Right lobe of liver (tissue), 6 donors: Measurements from ENCODE around the gene VSTM2L. TPM values are rescaled to one million over a fixed set of nuclear protein-coding genes. Genes with fewer than 3 reads are reported as not detected.

ENCODE experiments used
- ATAC-seq, 4 donors: fragments of 200-7000 bp; cut with Tn5 transposase; one replicate each; pipeline ENCODE4 v1.9.1; 2020; ENCODE audit warnings: mild to moderate bottlenecking in 4 of 4, moderate library complexity in 4 of 4
- DNase-seq, 3 donors: peaks; one replicate each; pipeline ENCODE4 v3.0.0-alpha.2; 2020
- H3K27ac ChIP-seq, 3 donors: fragments of 200-600 bp; one replicate each; pipeline ENCODE4 v1.8.0; 2022
- H3K27me3 ChIP-seq, 2 donors: fragments of 200-600 bp; one replicate each; pipeline ENCODE4 v1.8.0; 2022
- H3K36me3 ChIP-seq, 4 donors: fragments of 200-600 bp; sonication (generic) in 1 of 4; one replicate each; pipeline versions ENCODE4 v1.5.1 to v1.8.0; 2017 to 2022; ENCODE audit warnings: control low read depth in 1 of 4
- H3K4me1 ChIP-seq, 4 donors: fragments of 200-600 bp; sonication (generic) in 1 of 4; one replicate each; pipeline versions ENCODE4 v1.5.1 to v1.8.0; 2017 to 2022; ENCODE audit warnings: control low read depth in 1 of 4
- H3K4me3 ChIP-seq, 3 donors: fragments of 200-600 bp; one replicate each; pipeline ENCODE4 v1.8.0; 2022
- H3K9me3 ChIP-seq, 4 donors: fragments of 200-600 bp; sonication (generic) in 1 of 4; one replicate each; pipeline versions ENCODE4 v1.5.1 to v1.8.0; 2017 to 2022; ENCODE audit warnings: control low read depth in 1 of 4
- POLR2A ChIP-seq: fragments of 450-650 bp; IDR thresholded peaks from one replicate; pipeline ENCODE4 v1.6.1; 2017; ENCODE audit warnings: antibody characterized with exemption, mild to moderate bottlenecking
- WGBS: methylation state at CpG from one replicate; pipeline ENCODE4 v1.1.6; 2018; ENCODE audit warnings: low coverage, low lambda C conversion rate; ENCODE audit not compliant: insufficient coverage; ENCODE audit errors: missing lambda C conversion rate; 5-methylcytosine and 5-hydroxymethylcytosine counted together
- intact Hi-C, 2 donors: fragments of 100-400 bp; cut with DNase I; formaldehyde crosslinking; loops; one replicate each; pipeline versions ENCODE4 v1.11.2 to v1.14.1; 2022
- total RNA-seq, 6 experiments: library from RNA; depleted of rRNA in 2 of 6; stranded (reverse); fragments of >200 nt in 2 of 6; fragmentation: NEBNext Ultra II Directional in 3 of 6; extraction: Animal tissue kit (Norgen Biotek cat#: 25700) in 3 of 6; gene quantifications; one replicate each; pipeline versions ENCODE4 v1.1.0 to v1.2.4, GENCODE V29; 2016 to 2023
- TF ChIP-seq, protein P1 (sequence below), 4 donors: fragments of 200-600 bp in 3 of 4; fragments of 450-650 bp in 1 of 4; IDR thresholded peaks; one replicate each; pipeline versions ENCODE4 v1.5.1 to v1.8.0; 2016 to 2022; ENCODE audit warnings: antibody characterized with exemption in 4 of 4, mild to moderate bottlenecking in 2 of 4
- donor health status: DM: no; HTN: yes; CAD: no.
- donor health status: DM: no; HTN: no; CAD: no.
- donor health status: DM: no; HTN: no; CAD: no.
- donor health status: DM: no; HTN: yes; CAD: no.
- donor health status: DM: no; HTN: yes; CAD: no.

VSTM2L gene
- total RNA-seq, 6 experiments from 2014 or later, result 0.56 to 10.7 (median 1.8) TPM

DNA sequence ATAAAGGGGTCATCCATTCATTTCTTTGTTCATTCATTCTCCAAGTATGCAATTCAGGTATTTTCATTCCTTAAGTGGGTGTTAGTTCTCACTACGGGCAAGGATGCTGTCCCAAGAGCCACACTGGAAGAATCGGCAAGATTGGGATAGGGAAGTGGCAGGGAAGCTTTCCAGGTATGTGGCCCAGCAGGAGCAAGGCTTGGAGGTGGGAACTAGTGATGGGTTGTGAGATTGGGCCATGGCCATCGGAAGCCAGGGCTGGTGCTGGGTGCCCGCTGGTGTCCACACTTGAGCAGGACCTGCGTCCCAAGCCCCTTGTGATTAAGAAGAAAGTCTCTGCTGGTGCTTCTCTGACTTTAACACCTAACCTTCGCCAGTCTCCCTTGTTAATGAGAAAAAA is 15.1 kb downstream of the VSTM2L start:
- Histone ChIP-seq H3K27me3 (no peaks in the 10 kb centered on the region), H3K36me3 (no peaks in the 10 kb centered on the region), H3K27ac (no peak overlapping the region), H3K9me3 (no peaks in the 10 kb centered on the region), H3K4me3 (no peak overlapping the region), H3K4me1 (peaks cover 0 to 4% (median 0%) of the 10 kb centered on the region in 4 donors)
- whole genome bisulfite sequencing, result 80% methylated on average over 5 of the region's 6 CpGs
- ATAC-seq, result no peak
- TF ChIP-seq POLR2A, result no peak
- TF ChIP-seq, protein P1, sequence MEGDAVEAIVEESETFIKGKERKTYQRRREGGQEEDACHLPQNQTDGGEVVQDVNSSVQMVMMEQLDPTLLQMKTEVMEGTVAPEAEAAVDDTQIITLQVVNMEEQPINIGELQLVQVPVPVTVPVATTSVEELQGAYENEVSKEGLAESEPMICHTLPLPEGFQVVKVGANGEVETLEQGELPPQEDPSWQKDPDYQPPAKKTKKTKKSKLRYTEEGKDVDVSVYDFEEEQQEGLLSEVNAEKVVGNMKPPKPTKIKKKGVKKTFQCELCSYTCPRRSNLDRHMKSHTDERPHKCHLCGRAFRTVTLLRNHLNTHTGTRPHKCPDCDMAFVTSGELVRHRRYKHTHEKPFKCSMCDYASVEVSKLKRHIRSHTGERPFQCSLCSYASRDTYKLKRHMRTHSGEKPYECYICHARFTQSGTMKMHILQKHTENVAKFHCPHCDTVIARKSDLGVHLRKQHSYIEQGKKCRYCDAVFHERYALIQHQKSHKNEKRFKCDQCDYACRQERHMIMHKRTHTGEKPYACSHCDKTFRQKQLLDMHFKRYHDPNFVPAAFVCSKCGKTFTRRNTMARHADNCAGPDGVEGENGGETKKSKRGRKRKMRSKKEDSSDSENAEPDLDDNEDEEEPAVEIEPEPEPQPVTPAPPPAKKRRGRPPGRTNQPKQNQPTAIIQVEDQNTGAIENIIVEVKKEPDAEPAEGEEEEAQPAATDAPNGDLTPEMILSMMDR (IDR thresholded peaks at IDR 0.05), result no peak
- DNase-seq, result no peak
- intact Hi-C loops, result no loop called here

DNA sequence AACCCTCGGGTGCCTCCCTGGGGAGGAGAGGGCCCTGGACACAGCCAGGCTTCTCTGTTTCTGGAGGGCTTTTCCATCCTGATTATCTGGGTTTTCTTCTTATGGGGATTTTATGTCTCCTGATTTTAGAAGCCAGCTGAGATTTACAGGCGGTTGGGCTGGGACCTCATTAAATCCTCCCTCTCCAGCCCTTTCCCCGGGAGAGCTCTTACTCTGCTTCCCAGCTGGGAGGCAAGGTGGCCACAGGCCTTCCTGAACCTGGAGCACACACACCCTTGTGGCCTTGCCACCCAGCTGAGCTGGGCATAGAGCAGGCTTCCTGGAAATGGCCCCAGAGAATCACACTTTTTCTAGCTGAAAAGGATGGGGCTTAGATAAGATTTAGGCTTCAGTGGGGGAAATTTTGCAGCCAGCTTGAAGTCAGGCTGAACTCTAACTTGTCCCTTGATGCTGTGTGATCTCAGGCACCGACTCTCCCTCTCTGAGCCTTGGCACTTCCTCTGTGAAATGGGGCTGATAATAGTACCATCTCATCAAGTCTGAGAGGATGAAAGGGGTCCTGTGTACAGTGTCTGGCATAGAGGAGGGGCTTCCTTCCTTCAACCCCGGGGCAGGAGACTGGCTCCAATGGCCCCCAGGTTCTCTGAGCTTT is 16.6 kb downstream of the VSTM2L start:
- TF ChIP-seq, protein P1 (IDR thresholded peaks at IDR 0.05), result no peak
- TF ChIP-seq POLR2A, result no peak
- DNase-seq, result no peak
- Histone ChIP-seq H3K27ac (no peak overlapping the region), H3K9me3 (no peaks in the 10 kb centered on the region), H3K4me1 (peaks cover 0 to 3% (median 0%) of the 10 kb centered on the region in 4 donors), H3K27me3 (no peaks in the 10 kb centered on the region), H3K36me3 (no peaks in the 10 kb centered on the region), H3K4me3 (no peak overlapping the region)
- intact Hi-C loops, result no loop called here
- no peak for ATAC-seq
- 45% methylated on average over 3 of the region's 5 CpGs for WGBS

DNA sequence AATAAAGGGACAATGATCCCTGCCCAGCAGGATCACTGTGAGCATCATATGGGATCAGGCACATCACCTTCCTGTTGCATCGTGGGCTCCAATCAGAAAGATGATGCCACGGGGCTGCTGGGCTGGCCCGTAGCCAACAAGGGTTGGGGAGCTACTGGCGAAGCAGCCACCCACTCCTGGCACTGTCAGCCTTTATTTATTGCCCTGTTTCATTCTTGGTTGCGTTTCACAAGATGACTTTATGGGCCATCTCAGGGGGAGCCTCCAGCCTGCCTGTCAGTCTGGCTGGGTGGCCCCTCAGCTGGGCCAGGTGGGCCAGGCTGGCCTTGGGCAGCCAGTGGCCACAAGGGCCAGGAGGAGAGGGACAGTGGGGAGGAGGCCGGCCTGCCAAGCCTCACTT is 17.3 kb downstream of the VSTM2L start:
- Histone ChIP-seq H3K4me3 (no peak overlapping the region), H3K27me3 (no peaks in the 10 kb centered on the region), H3K9me3 (no peaks in the 10 kb centered on the region), H3K4me1 (no peaks in the 10 kb centered on the region), H3K27ac (no peak overlapping the region), H3K36me3 (no peaks in the 10 kb centered on the region)
- TF ChIP-seq, protein P1 (IDR thresholded peaks at IDR 0.05), result no peak
- TF ChIP-seq POLR2A, result no peak
- intact Hi-C loops, result no loop called here
- DNase-seq (no peak), ATAC-seq (no peak)
- WGBS, result 40% methylated on average over 4 of the region's 6 CpGs

DNA sequence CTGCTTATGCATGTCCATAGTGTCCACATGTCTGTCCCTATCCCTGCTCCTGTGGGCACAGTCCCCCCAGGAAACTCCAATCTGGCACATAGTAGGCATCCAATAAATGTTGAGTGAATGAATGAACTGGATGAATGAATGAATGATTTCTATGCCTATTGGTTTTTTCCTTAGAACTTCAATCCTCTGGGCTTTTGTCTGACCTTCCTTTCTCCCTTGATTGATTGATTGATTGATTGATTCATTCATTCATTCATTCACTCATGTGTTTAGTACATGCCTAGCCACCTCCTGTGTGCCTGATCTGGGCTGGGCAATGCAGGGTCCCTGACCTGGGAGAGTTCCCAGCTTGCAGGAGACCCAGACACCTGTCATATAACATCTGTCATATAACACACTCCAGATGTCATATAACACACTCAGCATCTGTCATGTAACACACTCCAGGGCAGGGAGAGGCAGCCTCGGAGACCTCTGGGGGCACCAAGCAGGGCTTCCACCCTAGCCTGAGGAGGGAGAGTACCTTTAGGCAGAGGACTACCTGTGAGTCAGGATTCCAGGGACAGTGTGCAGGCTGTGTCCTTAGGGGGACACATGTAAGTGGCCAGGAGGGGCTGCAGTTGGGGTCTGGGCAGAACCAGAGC is 17.9 kb downstream of the VSTM2L start:
- no peak for TF ChIP-seq POLR2A
- TF ChIP-seq, protein P1 (IDR thresholded peaks at IDR 0.05), result no peak
- H3K4me3 ChIP-seq, result no peak overlapping the region
- no peaks in the 10 kb centered on the region for H3K9me3 ChIP-seq
- intact Hi-C loops, result no loop called here
- no peak for DNase-seq
- H3K27me3 ChIP-seq, result no peaks in the 10 kb centered on the region
- no peaks in the 10 kb centered on the region for H3K36me3 ChIP-seq
- WGBS, result 71% methylated on average over 1 of the region's 1 CpG
- no peak for ATAC-seq
- H3K4me1 ChIP-seq, result peaks cover 0 to 3% (median 0%) of the 10 kb centered on the region in 4 donors
- H3K27ac ChIP-seq, result no peak overlapping the region
